OCI-LY1 (cell line): Measurements from ENCODE around the gene SLC6A19.

Source experiments
- CTCF ChIP-seq: fragments of 200-600 bp; sonication (generic), shearing (Covaris generic); IDR thresholded peaks from 2 replicates; pipeline ENCODE4 v1.5.1; 2017; ENCODE audit warnings: mild to moderate bottlenecking, antibody characterized with exemption, low read length, moderate library complexity, mixed read lengths
- EZH2 ChIP-seq: fragments of 200-600 bp; sonication (generic), shearing (Covaris generic); IDR thresholded peaks from 2 replicates; pipeline ENCODE4 v1.8.0; 2017; ENCODE audit warnings: borderline replicate concordance, mixed run types, mild to moderate bottlenecking, antibody characterized with exemption, low read length, moderate library complexity, mixed read lengths

- no peak for TF ChIP-seq CTCF
- no peak for TF ChIP-seq EZH2
These were observed 53.7 kb downstream of the SLC6A19 start for GRCh38 chr5:1255081-1255561.
